K562 (cell line): Measurements from ENCODE around the gene MDP1. TPM values are rescaled to one million over a fixed set of nuclear protein-coding genes. Genes with fewer than 3 reads are reported as not detected.

Experiments
- ATAC-seq: fragments of 200-7000 bp; cut with Tn5 transposase; 3 replicates; pipeline ENCODE4 v1.9.1; 2020; ENCODE audit warnings: moderate library complexity
- BruUV-seq: library from RNA; stranded (reverse); fragments of 400-500 nt; replicated peaks from 2 replicates; lab custom pipeline; 2021; lab: Mats Ljungman, UMichigan
- CTCF ChIA-PET: fragments of 300-600 bp; formaldehyde crosslinking; extraction: SDS; loops from one replicate; lab custom pipeline; 2021; ENCODE audit warnings: low intra/inter-chr PET ratio; lab: Yijun Ruan, JAX
- POLR2A ChIA-PET: fragments of 300-600, 350-650 bp; sonication (Branson Sonifier 250); formaldehyde crosslinking; extraction: SDS; loops from one replicate; lab custom pipeline; 2021; ENCODE audit warnings: antibody characterized with exemption, inconsistent platforms; lab: Yijun Ruan, JAX
- DNase-seq, 4 experiments: peaks; one replicate each; pipeline versions ENCODE4 v3.0.0 to v3.0.0-alpha.2; 2011 to 2018; ENCODE audit warnings: low spot score in 3 of 4, mixed read lengths in 3 of 4; ENCODE audit errors: extremely low read depth in 1 of 4
- FAIRE-seq: peaks from 2 replicates; lab custom pipeline; 2011; peaks lifted over from hg19 to GRCh38; lab: Jason Lieb, UNC
- H2AFZ ChIP-seq: 2 replicates; pipeline ENCODE4 v1.6.0; 2011; ENCODE audit warnings: low read depth, low read length, control low read depth, inconsistent platforms
- H3K27ac ChIP-seq: fragments of 200-600 bp; 3 replicates; pipeline ENCODE4 v1.8.0; 2011; ENCODE audit warnings: low read depth, mild to moderate bottlenecking, control low read depth, inconsistent platforms, low read length, moderate library complexity, mixed read lengths; ENCODE audit errors: extremely low read depth
- H3K27me3 ChIP-seq, 2 experiments: fragments of 300-600 bp in 1 of 2; 2 replicates in 1 of 2; 3 replicates in 1 of 2; pipeline versions ENCODE4 v1.6.0 to v1.8.0; 2011; ENCODE audit warnings: inconsistent platforms in 2 of 2, low read length in 2 of 2, mild to moderate bottlenecking in 1 of 2, mixed read lengths in 1 of 2, moderate library complexity in 1 of 2; ENCODE audit not compliant: control insufficient read depth in 2 of 2, insufficient read depth in 2 of 2
- H3K36me3 ChIP-seq: fragments of 300-600 bp; 3 replicates; pipeline ENCODE4 v1.8.0; 2011; ENCODE audit warnings: mild to moderate bottlenecking, low read length, inconsistent platforms; ENCODE audit not compliant: control insufficient read depth, insufficient read depth
- H3K4me1 ChIP-seq, 2 experiments: fragments of 200-600 bp in 1 of 2; replicated peaks in 1 of 2; 2 replicates in 1 of 2; 3 replicates in 1 of 2; pipeline versions ENCODE4 v1.5.1 to v1.8.0; 2011; ENCODE audit warnings: inconsistent platforms in 2 of 2, low read length in 2 of 2, mild to moderate bottlenecking in 1 of 2, mixed read lengths in 1 of 2, moderate library complexity in 1 of 2; ENCODE audit not compliant: control insufficient read depth in 2 of 2, insufficient read depth in 2 of 2
- H3K4me2 ChIP-seq: 2 replicates; pipeline ENCODE4 v1.6.1; 2011; ENCODE audit warnings: low read length, control low read depth, inconsistent platforms, mixed read lengths; ENCODE audit not compliant: insufficient read depth
- H3K4me3 ChIP-seq: fragments of 200-600 bp; sonication (generic), shearing (Covaris generic); 2 replicates; pipeline ENCODE4 v1.5.1; 2016; ENCODE audit warnings: control low read depth, inconsistent platforms
- H3K79me2 ChIP-seq: fragments of 200-600 bp; 3 replicates; pipeline ENCODE4 v1.8.0; 2011; ENCODE audit warnings: low read length, inconsistent platforms; ENCODE audit not compliant: control insufficient read depth, insufficient read depth
- H3K9ac ChIP-seq, 2 experiments: 2 replicates each; pipeline versions ENCODE4 v1.6.0 to v1.6.1; 2011; ENCODE audit warnings: low read depth in 2 of 2, low read length in 2 of 2, control low read depth in 1 of 2, inconsistent platforms in 1 of 2, mild to moderate bottlenecking in 1 of 2, mixed read lengths in 1 of 2; ENCODE audit not compliant: insufficient read depth in 1 of 2
- H3K9me1 ChIP-seq: one replicate; pipeline ENCODE4 v1.6.0; 2011; ENCODE audit warnings: inconsistent platforms, mild to moderate bottlenecking, low read length, moderate library complexity; ENCODE audit not compliant: control insufficient read depth, insufficient read depth
- H3K9me3 ChIP-seq: replicated peaks from 2 replicates; pipeline ENCODE4 v1.5.1; 2011; ENCODE audit warnings: low read depth, low read length, inconsistent platforms; ENCODE audit not compliant: control insufficient read depth, insufficient read depth
- H4K20me1 ChIP-seq: replicated peaks from 2 replicates; pipeline ENCODE4 v1.6.1; 2011; ENCODE audit warnings: low read length, inconsistent platforms, mixed read lengths; ENCODE audit not compliant: control insufficient read depth, insufficient read depth
- KDM2B ChIP-seq: fragments of 250-450 bp; sonication (Bioruptor Pico); IDR thresholded peaks from 2 replicates; pipeline ENCODE4 v1.8.0; 2021; ENCODE audit warnings: mild to moderate bottlenecking, moderate library complexity
- ZNF778 ChIP-seq: fragments of 450-650 bp; formaldehyde crosslinking; IDR thresholded peaks from 2 replicates; pipeline ENCODE4 v1.4.0; 2020; ENCODE audit warnings: mild to moderate bottlenecking, moderate library complexity
- WGBS: fragments of 100-300 bp; shearing (Covaris generic); methylation state at CpG from one replicate; pipeline ENCODE4 v1.1.6; 2016; ENCODE audit warnings: low coverage, mixed read lengths; ENCODE audit not compliant: insufficient coverage; ENCODE audit errors: missing lambda C conversion rate; 5-methylcytosine and 5-hydroxymethylcytosine counted together
- in situ Hi-C: fragments of 300-500 bp; cut with MboI; formaldehyde crosslinking; loops from 4 replicates; pipeline ENCODE4 v1.15.0; 2018; ENCODE audit warnings: inconsistent platforms, mixed read lengths
- intact Hi-C: fragments of 100-400 bp; cut with micrococcal nuclease; formaldehyde crosslinking; loops from 2 replicates; pipeline ENCODE4 v1.14.2; 2022
- polyA plus RNA-seq, 8 experiments: library from polyadenylated mRNA; depleted of rRNA in 4 of 8; stranded (reverse) in 5 of 8; unstranded in 3 of 8; fragments of >200 nt; fragmentation: Nextera tagmentation in 2 of 8; fragmentation: Illumina TruSeq in 1 of 8; extraction: Ambion mirVana in 2 of 8; extraction: Trizol in 1 of 8; gene quantifications; 2 replicates each; pipeline versions ENCODE4 v1.2.1 to v1.2.3, GENCODE V29; 2011 to 2014; ENCODE audit warnings: inconsistent platforms in 1 of 8, missing spikeins in 1 of 8
- total RNA-seq, 7 experiments: library from RNA; depleted of rRNA in 6 of 7; stranded (reverse); fragments of >200 nt in 6 of 7; fragmentation: Illumina TruSeq in 2 of 7; extraction: Trizol in 2 of 7; gene quantifications; 2 replicates each; pipeline versions ENCODE4 v1.2.1 to v1.2.3, GENCODE V29; 2011 to 2021; ENCODE audit warnings: low replicate concordance in 1 of 7
- TF ChIP-seq, protein P1 (sequence below): sonication (generic); formaldehyde crosslinking; IDR thresholded peaks from 2 replicates; pipeline ENCODE4 v1.4.0; 2020; ENCODE audit warnings: mild to moderate bottlenecking, missing genetic modification reagents

The MDP1 gene
- total and polyA plus RNA-seq, 9 of the 15 experiments (the other 6 are each of a cell fraction or from before 2014, with no cell fraction given): 2.7 to 29.6 (median 11.0) TPM

DNA sequence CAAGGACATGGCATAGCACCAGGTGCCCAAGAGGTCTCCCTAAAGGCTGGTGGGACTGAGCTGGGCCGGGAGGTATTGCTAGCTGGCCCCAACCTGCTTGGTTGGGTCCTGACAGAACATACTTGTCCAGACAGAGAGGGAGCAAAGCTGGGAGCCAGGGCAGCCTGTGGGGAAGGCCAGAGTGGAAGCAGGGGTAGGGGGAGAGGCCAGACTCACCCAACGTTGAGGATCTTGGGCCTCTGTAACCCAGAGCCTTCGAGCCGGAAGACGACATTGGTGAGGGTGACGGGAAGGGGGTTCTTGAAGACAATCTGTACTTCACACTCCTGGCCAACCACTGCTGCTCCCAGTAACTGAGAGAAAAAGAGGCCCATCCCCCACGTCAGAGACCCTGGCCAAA lies 38.1 kb upstream of the MDP1 start:
- POLR2A ChIA-PET: no interaction called here
- CTCF ChIA-PET: no interaction called here

More for the DNA sequence above, 38.1 kb upstream of the MDP1 start:
- BruUV-seq: no TSS peak
- in situ Hi-C loops: no loop called here
- FAIRE-seq (no peak), DNase-seq (no peak), ATAC-seq (no peak)
- Histone ChIP-seq H4K20me1 (no peaks in the 10 kb centered on the region), H3K27me3 (no peaks in the 10 kb centered on the region), H3K27ac (no peak overlapping the region), H2AFZ (no peak overlapping the region), H3K4me1 (peaks cover 22 to 37% of the 10 kb centered on the region in 2 experiments; a peak in 4 of 5 replicates), H3K36me3 (no peaks in the 10 kb centered on the region; the same call in 1 of the 3 replicates), H3K9me1 (no peaks in the 10 kb centered on the region), H3K4me3 (no peak overlapping the region), H3K9ac (no peak overlapping the region), H3K9me3 (no peaks in the 10 kb centered on the region), H3K79me2 (no peaks in the 10 kb centered on the region), H3K4me2 (no peak overlapping the region)
- intact Hi-C loops: no loop called here
- 87% methylated on average over 5 of the region's 7 CpGs for WGBS
- TF ChIP-seq KDM2B (CRISPR knock-in tag) (no peak), ZNF778 (CRISPR knock-in tag) (no peak)
- TF ChIP-seq, protein P1, sequence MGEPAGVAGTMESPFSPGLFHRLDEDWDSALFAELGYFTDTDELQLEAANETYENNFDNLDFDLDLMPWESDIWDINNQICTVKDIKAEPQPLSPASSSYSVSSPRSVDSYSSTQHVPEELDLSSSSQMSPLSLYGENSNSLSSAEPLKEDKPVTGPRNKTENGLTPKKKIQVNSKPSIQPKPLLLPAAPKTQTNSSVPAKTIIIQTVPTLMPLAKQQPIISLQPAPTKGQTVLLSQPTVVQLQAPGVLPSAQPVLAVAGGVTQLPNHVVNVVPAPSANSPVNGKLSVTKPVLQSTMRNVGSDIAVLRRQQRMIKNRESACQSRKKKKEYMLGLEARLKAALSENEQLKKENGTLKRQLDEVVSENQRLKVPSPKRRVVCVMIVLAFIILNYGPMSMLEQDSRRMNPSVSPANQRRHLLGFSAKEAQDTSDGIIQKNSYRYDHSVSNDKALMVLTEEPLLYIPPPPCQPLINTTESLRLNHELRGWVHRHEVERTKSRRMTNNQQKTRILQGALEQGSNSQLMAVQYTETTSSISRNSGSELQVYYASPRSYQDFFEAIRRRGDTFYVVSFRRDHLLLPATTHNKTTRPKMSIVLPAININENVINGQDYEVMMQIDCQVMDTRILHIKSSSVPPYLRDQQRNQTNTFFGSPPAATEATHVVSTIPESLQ (CRISPR knock-in tag): no peak
